HG02763 (cell line): ENCODE data around the gene HAUS1.
"Not testable (repeated sequence)": the region's sequence is repeated elsewhere in the genome, so short reads cannot be mapped to it uniquely, and the experiment has no call there.

Experiments used
- ATAC-seq: cut with Tn5 transposase; IDR thresholded peaks from one replicate; pipeline ENCODE4 v1.9.1; 2021; ENCODE audit warnings: mild to moderate bottlenecking, moderate library complexity; ENCODE audit not compliant: unreplicated experiment

The HAUS1 gene

DNA sequence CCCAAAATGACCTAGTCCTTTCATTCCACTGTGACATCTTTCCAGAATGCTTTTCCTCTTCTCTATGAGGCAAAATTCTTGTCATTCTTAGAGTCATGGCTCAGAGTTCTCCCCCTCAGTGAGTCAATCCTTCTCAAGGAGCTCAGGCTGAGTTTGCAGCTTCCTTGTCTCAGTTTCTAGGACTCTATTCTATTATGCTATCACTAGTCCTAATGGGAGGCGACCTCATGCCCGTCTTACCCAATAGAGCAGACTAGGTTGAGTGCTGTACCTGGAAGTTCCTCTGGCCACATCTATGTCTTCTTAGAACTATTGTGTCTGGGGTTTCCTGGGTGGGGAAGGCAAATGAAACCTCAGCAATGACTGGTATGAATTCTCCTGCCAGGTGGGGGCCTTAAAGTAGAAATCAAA, 51.5 kb downstream of the HAUS1 start:
- ATAC-seq, result no peak

DNA sequence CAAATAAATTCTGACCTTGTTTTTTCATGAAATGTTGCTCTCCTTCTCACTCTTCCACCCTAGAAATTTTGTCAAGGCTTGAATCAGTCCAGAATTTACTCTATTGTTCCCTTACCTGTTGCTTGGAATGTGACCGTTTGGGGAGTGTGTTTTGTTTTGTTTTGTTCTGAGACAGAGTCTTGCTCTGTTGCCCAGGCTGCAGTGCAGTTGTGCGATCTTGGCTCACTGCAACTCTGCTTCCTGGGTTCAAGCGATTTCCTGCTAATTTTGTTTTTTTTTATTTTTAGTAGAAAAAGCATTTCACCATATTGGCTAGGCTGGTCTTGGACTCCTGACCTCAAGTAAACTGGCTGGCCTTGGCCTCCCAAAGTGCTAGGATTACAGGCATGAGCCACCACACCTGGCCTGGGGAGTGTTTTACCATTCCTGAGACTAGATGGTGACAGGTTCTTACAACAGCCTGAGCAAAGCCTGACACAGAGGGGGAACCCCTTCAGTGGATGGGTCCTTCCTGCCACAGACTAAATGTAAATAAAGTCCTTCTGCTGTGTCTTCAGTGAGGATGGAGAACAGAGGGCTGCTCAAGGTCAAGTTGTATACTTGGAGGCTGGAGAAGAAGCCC, 52.0 kb downstream of the HAUS1 start:
- ATAC-seq, result no peak

DNA sequence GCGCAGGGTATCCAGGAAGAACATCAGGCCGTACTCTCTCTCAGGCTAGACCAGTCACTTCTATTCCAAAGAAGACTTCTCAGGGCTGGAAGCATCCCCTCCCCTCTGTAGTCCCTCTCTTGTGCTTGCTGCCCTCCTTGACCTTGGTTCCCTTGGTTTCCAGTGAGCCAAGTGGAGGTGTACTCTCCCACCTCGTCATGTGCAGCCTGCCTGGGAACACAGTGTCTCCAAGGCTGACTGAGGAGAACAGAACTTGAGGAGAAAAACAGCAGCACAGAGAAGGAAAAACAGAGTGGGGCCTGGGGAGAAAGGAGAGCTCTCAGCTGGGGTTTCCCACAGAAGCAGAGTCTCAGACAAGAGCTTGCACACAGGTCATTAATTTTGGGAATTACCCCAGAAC, 52.7 kb downstream of the HAUS1 start:
- no peak for ATAC-seq

DNA sequence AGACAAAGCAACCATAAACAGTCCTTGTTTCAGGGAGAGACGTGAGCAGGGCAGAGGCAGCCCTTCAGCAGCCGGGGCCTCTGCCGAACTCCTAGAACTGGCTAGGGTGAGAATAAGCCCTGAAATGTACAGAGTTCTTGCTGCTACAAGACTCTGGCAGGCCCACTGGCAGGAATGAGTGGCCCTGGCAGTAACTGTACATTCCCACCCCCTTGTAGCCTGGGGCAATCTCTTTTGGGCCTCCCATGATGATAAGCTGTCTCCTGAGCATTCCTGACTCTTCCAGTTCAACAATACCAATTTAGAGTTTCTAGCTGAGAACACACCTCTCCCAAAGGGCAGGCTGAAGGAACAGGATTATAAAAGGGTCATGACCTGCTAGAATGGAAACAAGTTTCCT, 54.3 kb downstream of the HAUS1 start:
- ATAC-seq, result no peak

DNA sequence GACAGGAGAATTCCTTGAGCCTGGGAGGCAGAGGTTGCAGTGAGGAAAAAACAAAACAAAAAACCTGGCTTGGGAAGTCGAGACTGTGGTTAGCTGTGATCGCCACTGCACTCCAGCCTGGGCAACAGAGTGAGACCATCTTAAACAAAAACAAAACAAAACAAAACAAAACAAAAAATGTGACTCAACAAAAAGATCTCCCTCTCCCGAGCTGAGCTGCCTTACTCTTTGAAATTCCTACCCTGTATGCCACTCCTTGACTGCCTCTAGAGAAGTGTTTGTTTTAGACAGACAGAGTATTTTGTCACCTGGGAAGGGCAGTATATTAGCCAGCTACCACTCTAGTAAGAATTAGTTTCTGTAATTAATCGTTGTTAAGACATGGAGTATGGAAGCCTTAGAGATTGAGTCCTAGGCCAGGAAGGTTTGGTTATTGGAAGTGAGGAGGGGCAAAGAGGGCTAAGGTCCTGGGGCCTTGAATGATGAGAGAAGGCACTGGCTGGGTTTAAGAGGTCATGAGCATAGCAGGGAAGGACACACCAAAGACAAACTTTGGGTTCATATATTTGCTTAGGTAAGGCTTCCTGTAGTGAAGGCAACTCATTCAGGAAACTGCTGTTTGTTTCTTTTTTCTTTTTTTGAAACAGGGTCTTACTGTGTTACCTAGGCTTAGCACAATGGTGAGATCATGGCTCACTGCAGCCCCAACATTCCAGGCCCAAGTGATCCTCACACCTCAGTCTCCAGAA, 56.0 kb downstream of the HAUS1 start:
- no peak for ATAC-seq

DNA sequence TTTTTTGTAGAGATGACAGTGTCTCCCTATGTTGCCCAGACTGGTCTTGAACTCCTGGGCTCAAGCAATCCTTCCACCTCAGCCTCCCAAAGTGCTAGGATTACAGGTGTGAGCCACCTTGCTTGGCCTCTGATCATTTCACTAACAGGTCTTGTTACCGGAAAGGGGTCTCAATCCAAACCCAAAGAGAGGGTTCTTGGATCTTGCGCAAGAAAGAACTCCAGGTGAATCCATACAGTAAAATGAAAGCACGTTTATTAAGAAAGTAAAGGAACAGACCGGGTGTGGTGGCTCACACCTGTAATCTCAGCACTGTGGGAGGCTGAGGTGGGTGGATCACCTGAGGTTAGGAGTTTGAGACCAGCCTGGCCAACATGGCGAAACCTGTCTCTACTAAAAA, 56.7 kb downstream of the HAUS1 start:
- not testable (repeated sequence) for ATAC-seq

DNA sequence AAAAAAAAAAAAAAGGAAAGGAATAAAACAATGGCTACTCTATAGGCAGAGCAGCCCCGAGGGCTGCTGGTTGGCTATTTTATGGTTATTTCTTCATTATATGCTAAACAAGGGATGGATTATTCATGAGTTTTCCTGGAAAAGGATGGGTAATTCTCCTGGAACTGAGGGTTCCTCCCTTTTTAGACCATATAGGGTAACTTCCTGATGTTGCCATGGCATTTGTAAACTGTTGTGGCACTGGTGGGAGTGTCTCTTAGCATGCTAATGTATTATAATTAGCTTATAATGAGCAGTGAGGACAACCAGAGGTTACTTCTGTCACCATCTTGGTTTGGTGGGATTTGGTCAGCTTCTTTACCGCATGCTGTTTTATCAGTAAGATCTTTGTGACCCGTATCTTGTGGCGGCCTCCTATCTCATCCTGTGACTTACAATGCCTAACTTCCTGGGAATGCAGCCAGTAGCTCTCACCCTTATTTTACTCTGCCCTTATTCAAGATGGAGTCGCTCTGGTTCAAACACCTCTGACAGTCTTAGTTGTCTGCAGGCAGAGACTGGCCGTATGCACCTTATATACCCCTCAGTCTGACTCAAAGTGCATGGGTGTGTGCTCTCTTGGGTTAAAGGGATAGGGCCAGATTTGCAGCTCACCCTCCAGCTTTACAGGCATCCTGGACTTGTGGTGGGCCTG, 57.7 kb downstream of the HAUS1 start:
- no peak for ATAC-seq

DNA sequence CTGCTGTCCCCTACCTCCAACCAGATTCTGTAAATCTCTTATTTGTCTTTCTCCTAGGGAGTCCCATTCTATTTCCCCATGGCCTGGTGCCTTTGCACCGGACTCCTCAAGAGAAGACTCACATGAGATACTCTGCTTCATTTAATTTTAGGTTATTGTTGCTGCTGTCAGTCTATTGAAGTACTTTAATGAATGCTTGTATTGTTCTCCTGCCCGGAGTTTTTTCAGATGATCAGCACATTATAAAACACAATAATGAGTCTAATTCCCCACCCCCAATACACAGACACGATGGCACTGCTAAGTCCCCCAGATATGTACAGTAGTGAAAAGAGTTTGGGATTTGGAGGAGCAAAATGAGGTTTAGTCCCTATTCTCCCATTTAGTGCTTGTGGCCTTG, 58.9 kb downstream of the HAUS1 start:
- no peak for ATAC-seq

DNA sequence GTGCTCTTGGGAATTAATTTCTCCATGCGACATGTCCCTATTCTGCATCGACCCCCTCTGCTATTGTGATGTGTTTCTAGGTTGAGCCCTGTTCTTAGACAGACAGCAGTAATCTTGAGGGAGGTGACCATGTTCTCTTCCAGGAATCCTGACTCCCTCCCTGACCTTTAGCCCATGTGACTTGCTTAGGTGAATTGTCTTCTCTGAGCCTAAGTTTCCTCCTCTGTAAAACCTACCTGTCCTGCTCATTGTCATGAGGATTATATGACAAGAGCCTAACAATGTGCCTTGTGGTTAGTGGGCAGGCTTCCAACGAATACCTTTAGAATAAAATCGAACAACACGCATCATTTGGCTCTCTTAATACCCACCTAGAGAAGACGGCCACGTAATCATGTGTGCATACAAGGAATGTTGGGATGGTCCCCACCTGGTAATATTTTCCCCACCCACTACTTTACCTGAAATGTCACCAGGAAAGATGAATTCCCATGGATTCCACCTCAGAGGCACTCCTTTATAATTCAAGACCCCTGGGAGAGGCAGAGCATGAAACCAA, 59.8 kb downstream of the HAUS1 start:
- ATAC-seq, result no peak

DNA sequence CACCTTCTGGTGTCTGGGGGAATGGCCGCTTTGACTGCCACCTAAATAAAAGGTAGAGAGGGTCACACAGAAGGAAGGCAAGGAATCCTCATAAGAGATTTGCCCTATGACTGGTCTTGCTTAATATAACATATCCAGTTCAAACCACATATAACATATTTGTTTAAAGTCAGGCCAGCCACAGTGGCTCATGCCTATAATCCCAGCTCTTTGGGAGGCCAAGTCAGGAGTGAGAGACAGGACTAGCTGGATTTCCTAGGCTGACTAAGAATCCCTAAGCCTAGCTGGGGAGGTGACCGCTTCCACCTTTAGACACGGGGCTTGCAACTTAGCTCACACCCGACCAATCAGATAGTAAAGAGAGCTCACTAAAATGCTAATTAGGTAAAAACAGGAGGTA, 60.3 kb downstream of the HAUS1 start:
- not testable (repeated sequence) for ATAC-seq

DNA sequence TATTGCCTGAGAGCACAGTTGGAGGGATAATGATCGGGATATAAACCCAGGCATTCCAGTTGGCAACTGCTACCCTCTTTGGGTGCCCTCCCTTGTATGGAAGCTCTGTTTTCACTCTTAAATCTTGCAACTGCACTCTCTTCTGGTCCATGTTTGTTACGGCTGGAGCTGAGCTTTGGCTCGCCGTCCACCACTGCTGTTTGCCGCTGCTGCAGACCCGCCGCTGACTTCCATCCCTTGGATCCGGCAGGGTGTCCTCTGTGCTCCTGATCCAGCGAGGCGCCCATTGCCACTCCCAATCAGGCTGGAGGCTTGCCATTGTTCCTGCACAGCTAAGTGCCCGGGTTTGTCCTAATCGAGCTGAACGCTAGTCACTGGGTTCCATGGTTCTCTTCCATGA, 60.7 kb downstream of the HAUS1 start:
- ATAC-seq, result no peak

DNA sequence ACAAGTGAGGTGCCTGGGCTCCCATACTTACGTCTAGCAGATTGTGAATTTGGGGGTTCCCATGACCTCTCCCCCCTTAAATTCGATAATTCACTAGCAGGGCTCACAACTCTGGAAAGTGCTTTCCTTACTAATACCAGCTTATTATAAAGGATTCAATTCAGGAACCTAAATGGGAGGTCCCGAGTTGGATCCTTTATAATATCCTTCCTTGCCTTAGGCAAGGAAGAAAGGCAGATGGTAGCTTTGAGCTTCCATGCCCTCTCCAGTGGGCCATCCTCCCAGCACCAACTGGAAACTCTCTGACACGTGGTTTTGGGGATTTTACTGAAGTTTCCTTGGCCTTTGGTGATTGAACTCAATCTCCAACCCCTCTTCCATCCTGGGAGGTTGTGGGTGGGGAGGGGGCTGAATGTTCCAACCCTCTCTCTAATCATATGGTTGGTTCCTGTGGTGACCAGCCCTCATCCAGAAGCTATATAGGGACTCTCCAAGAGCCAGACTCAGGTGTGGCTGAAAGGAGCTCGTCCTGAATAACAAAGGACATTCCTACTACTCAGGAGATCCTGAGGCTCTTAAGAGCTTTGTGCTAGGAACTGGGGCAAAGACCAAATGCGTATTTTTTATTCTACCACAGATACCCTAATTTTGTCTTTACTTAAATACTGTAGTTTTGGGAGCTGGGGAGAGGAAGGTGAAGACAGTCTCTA, 62.2 kb downstream of the HAUS1 start:
- ATAC-seq, result no peak

DNA sequence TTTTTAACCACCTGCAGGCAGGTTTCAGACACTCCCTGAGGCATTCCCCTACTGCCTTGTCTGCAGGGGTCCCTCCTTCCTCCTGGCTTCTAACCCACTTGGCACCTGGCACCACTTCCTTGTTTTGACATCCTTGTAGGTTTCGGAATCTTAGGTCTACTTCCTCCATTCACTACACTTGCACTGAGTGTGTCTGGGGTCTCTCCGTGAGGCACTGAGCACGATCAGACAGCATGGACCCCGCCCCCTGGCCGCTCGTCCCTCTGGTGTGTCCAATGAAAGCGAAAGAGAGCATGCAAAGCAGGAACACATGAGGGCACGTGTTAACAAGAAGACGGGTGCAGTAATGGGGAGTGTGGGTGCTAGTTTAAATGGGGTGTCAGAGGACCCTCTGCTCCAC, 63.8 kb downstream of the HAUS1 start:
- peak; percentile 85 for ATAC-seq

DNA sequence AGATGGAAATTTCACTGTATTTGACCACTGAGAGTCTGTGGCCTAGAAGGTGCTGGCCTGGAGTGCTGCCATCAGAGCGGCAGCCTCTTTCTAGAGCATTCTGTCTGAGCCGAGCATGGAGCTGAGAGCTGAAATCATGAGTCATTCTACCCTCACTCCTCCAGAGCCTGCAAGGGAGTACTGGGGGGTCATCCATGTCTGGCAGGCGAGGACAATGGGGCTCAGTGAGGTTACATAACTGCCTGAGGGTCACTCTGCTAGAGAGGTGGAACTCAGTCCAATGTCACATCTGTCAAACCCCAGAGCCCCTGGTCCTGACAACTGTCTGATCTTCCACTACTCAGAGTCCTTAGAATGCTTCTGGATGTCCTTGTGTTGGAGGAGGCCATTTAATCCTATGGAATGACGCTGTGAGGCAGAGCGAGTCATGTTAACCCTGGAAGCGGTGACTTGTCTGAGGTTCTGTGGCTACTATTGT, 65.3 kb downstream of the HAUS1 start:
- no peak for ATAC-seq

DNA sequence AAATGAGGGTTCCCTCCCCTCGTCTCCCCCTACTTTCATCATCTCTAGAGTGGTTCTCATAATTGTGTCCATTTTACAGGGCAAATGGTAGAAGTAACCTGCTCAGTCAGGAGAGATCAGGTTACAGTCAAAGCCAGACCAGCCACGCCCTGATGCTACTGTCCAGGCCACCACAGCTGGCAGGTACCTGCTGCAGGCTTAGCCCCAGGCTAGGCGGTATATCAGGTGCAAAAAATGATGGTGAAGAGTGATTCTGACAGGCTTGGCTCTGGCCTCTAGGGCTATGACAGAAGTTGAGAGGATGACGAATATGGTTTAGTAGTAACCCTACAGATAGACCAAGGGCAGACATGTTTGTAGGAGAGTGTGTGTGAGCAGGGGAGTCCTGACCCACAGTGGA, 67.1 kb downstream of the HAUS1 start:
- ATAC-seq, result no peak

DNA sequence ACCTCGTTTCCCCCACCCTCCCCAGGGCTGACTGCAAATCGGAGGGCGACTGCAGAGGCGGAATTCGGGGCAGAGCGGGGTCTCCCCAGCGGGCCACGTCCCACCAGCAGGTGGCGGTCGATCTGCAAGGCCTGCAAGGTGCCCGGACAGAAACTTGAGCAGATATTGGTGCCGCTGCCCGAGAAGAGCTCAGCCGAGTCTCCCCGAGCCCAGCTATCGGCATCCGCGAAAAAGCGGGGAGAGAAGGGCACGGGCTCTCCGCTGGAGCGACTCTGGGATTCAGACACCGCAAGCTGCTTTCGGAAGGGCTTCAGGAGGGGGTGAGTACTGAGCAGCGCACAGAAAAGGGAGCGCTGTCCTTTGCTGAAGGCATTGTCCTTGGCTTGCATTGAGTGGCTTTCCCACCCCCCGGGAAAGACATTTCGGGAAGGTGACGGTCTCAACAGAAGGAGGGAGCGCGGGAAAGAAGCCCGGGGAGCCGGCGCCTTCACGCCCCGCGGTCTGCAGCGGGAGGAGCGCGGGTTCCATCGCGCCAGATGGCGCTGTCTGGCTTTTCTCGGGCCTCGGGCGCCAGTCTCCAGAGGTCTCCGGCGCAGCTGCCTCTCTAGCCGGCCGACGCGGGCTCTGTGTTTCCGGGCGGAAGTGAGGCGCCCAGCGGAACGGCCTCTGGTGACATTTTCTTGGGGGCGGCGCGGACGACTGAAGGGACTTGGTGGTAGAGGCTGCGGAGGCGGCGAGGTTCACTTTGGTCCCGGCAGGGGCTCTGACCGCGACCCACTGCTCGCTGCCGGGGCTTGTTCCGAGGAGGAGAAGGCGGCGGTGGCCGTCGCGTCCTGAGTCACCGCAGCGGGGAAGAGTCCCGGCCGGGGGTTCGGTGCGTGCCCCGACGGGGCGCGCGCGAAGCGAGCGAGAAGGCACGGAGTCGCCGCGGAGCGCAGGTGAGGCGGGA, 69.5 kb downstream of the HAUS1 start:
- ATAC-seq, result peak; percentile 84

DNA sequence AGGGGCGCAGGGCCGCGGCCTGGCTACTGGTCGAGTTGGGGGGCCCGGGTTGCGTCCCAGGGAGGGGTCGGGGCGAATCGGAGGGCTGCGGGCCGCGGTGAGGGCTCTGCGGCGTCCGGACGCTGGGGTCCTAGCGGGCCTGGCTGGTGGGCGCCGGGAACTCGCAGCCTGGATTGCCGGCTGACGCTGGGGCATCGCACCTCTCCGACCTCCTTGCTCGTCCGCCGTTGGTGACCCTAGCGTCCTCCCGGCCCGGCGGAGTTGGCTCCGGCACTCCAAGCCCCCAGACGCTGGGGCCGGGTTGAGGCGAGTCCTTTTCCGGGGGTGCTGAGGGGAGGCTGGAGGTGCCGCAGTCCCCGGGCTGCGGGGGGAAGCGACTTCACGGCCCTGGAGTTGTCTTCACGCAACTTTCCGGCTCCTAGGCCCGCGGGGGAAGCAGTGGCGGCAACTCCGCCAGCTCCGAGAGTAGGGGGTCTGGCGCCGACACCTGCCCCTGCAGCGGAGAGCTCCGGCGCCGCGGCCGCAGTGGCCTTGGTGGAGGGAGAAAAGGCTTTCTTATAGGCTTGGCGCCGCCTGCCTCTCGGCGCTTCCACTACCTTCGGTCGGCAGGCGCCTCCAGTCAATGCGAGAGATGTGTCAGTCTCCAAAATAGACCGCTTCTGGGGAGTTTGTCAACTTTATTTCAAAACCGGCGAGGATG, 70.3 kb downstream of the HAUS1 start:
- ATAC-seq, result peak; percentile 16

DNA sequence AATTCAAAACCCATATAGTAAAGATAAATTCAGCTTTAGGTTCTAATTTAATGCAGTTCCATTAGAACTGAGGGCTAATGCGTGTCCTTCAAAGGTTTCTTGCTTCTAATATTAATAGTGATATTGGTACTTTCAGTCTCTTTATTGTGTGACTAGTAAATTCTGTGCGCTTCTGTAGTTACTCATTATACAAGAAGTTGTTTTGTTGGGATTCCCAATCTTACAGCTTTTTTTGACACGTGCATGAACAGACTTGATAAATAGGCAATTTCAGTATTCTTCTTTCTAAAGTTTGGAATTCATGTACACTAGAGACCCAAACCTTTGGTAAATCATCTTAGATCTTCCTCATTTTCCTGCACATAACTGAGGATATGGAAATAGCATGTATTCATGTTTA, 71.8 kb downstream of the HAUS1 start:
- ATAC-seq, result no peak
